Activated CD8-positive, alpha-beta memory T cell treated with anti-CD3 and anti-CD28 coated beads for 48 hours (primary cell): ENCODE measurements around the gene RANBP1.

ENCODE experiments used
- DNase-seq, 3 experiments: peaks; one replicate each; pipeline ENCODE4 v3.0.0-alpha.2; 2020; ENCODE audit warnings: low read depth in 2 of 3, low spot score in 2 of 3

Gene RANBP1

GRCh38 chr22:20107951-20108756 is 7.8 kb upstream of the RANBP1 start:
- DNase-seq = no peak

GRCh38 chr22:20108757-20109230 is 7.1 kb upstream of the RANBP1 start:
- DNase-seq = no peak

GRCh38 chr22:20109411-20110358 is 6.2 kb upstream of the RANBP1 start:
- DNase-seq = no peak

GRCh38 chr22:20110359-20110985 is 5.4 kb upstream of the RANBP1 start:
- DNase-seq = no peak

GRCh38 chr22:20111045-20111688 is 4.7 kb upstream of the RANBP1 start:
- no peak for DNase-seq

GRCh38 chr22:20111689-20112622 is 3.9 kb upstream of the RANBP1 start:
- no peak for DNase-seq

- no peak for DNase-seq
Measured at GRCh38 chr22:20112623-20113511, 3.0 kb upstream of the RANBP1 start.

- DNase-seq = no peak
Measured at GRCh38 chr22:20113551-20114310, 2.2 kb upstream of the RANBP1 start.

GRCh38 chr22:20114506-20115475 is 1.1 kb upstream of the RANBP1 start:
- no peak for DNase-seq

GRCh38 chr22:20116376-20116950 is 559 bp downstream of the RANBP1 start:
- DNase-seq = no peak

- DNase-seq = peak; percentile 90 to 98 (median 95)
Measured at GRCh38 chr22:20116951-20117632, 1.2 kb downstream of the RANBP1 start, which contains the start of gene TRMT2A. TRMT2A (minus strand) TSS chr22:20117226; CDS start chr22:20116906, 320 bp downstream.

- DNase-seq = peak in 2 of 3 experiments; percentile 52 to 65
Measured at GRCh38 chr22:20117633-20118299, 1.9 kb downstream of the RANBP1 start.

- no peak for DNase-seq
Measured at GRCh38 chr22:20118300-20119020, 2.6 kb downstream of the RANBP1 start.

GRCh38 chr22:20121856-20122415 is 6.0 kb downstream of the RANBP1 start:
- no peak for DNase-seq
